Measurements from ENCODE around the gene DAGLB.
A peak's percentile ranks its signal among the peaks of the same experiment; 100 is the strongest.
"Not testable (repeated sequence)": the region's sequence is repeated elsewhere in the genome, so short reads cannot be mapped to it uniquely, and the experiment has no call there.

The DAGLB gene

DNA sequence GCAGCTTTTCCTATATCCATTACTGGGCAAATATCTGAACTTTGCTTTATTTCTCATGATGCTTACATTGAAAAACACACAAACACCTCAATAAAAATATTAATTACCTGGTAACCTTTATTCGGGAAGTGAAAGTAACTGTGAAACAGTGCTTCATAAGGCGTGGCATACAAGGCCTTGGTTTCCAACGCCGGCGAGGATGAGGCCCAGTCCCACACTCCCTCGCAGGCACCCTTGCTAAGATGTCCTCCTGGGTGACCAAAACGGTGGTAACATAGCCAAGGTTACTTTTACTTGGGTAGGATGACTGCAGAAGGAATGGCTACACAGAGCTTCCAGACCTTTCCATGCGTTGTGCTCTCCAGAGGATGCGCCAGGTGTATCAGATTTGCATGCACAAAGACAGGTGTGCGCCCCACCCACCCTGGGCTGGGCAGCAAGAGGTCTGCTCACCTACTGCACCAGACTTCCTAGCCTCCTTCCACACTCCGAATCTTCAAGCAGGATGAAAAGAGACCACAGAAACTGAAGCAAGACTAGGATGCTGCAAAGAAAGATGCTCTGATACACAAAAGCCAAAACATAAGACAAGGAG, 13.3 kb upstream of the DAGLB start:
- peaks cover 43% of the 10 kb centered on the region for H3K36me3 ChIP-seq (ENCODE audit: insufficient read depth, low read length)
- H3K9me3 ChIP-seq (ENCODE audit: insufficient read depth, low read depth, low read length): peaks cover 6% of the 10 kb centered on the region
- no peak overlapping the region for H3K9ac ChIP-seq (ENCODE audit: low read depth, low read length)
- no peaks in the 10 kb centered on the region for H3K27me3 ChIP-seq (ENCODE audit: insufficient read depth, low read length)
- 92% methylated on average over 11 of the region's 11 CpGs for WGBS
- no peak overlapping the region for H3K4me3 ChIP-seq (ENCODE audit: low read length)
- H3K27ac ChIP-seq (ENCODE audit: low read depth, low read length): no peak overlapping the region
- H3K4me1 ChIP-seq (ENCODE audit: insufficient read depth, low read length): no peaks in the 10 kb centered on the region

DNA sequence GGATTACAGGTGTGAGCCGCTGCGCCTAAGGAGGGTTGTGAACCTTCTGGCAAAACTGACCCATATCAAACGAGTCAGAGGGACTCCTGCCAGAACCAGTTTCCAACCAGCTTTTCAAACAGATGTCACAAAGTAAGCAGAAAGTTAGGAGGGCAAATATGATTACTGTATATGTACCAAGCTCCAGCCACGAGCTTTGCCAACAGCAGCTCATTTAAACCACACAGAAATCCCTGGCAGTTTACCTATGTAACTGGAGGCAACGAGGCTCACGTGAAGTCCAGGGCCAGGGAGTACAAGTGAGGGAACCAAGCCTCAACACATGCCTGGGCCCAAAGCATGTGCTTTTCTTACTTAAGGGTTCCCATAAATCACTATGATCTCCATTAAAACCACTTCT, 12.5 kb upstream of the DAGLB start:
- no peak overlapping the region for H3K9ac ChIP-seq (ENCODE audit: low read depth, low read length)
- H3K4me3 ChIP-seq (ENCODE audit: low read length): no peak overlapping the region
- H3K36me3 ChIP-seq (ENCODE audit: insufficient read depth, low read length): peaks cover 35% of the 10 kb centered on the region
- no peaks in the 10 kb centered on the region for H3K4me1 ChIP-seq (ENCODE audit: insufficient read depth, low read length)
- no peaks in the 10 kb centered on the region for H3K27me3 ChIP-seq (ENCODE audit: insufficient read depth, low read length)
- WGBS: 97% methylated on average over 6 of the region's 6 CpGs
- no peak overlapping the region for H3K27ac ChIP-seq (ENCODE audit: low read depth, low read length)
- H3K9me3 ChIP-seq (ENCODE audit: insufficient read depth, low read depth, low read length): no peaks in the 10 kb centered on the region

DNA sequence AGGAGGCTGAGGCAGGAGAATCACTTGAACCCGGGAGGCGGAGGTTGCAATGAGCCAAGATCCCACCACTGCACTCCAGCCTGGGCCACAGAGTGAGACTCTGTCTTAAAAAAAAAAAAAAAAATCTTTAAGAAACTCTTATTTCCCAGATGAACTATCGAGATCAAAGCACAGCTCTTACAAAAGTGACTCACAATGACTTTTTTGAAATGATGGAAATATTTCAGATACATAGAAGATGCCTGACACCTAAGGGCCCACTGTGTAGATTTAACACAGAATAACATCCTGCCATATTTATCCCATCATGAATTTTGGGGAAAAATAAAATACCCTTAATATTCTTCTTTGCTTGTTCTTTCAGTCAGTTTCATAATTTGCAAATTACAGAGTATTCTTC, 10.9 kb upstream of the DAGLB start:
- H3K9me3 ChIP-seq (ENCODE audit: insufficient read depth, low read depth, low read length); H3K9ac ChIP-seq (ENCODE audit: low read depth, low read length); H3K4me1 ChIP-seq (ENCODE audit: insufficient read depth, low read length); H3K27me3 ChIP-seq (ENCODE audit: insufficient read depth, low read length); H3K27ac ChIP-seq (ENCODE audit: low read depth, low read length); H3K4me3 ChIP-seq (ENCODE audit: low read length): not testable (repeated sequence)
- H3K36me3 ChIP-seq (ENCODE audit: insufficient read depth, low read length): peaks cover 30% of the 10 kb centered on the region
- WGBS: 98% methylated on average over 3 of the region's 3 CpGs

DNA sequence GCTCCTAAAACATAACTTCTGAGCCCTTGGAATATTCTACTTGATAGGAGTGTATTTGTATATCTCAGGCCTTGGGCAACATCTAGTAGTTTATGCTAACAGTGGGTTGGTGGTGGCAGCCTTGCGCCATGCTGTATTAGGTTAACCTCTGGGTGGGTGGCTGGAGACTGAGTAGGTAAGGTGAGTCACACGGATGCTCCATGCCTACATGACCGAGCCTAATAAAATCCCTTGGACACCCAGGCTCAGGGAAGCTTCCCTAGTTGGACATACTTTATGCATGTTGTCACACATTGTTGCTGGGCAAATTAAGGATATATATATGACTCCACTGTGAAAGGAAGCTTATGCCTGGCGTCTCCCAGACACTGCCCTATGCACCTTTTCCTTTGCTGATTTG, 6.0 kb upstream of the DAGLB start:
- Histone ChIP-seq H3K9ac (ENCODE audit: low read depth, low read length) (no peak overlapping the region), H3K27ac (ENCODE audit: low read depth, low read length) (no peak overlapping the region), H3K36me3 (ENCODE audit: insufficient read depth, low read length) (no peaks in the 10 kb centered on the region), H3K9me3 (ENCODE audit: insufficient read depth, low read depth, low read length) (no peaks in the 10 kb centered on the region), H3K27me3 (ENCODE audit: insufficient read depth, low read length) (no peaks in the 10 kb centered on the region), H3K4me1 (ENCODE audit: insufficient read depth, low read length) (no peaks in the 10 kb centered on the region), H3K4me3 (ENCODE audit: low read length) (no peak overlapping the region)
- 88% methylated on average over 4 of the region's 4 CpGs for WGBS

DNA sequence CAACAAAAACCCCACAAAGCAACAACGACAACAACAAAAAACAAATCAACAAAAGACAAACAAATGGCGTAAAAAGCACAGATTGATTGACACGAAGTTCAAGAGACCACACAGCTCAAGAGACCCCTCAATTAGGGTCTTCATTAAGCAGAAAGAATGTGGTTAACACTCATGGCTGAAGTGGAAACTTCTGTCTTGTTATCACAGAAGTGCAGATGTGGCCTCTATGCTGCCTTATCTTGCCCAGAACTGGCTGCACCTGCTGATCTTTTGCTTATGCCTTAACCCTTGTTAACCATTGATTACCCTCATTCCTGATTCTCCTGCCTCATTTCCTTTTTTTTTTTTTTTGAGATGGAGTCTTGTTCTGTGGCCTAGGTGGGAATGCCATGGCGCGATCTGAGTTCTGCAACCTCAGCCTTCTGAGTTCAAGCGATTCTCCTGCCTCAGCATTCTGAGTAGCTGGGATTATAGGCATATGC, 3.5 kb upstream of the DAGLB start:
- no peak overlapping the region for H3K4me3 ChIP-seq (ENCODE audit: low read length)
- 94% methylated on average over 6 of the region's 6 CpGs for WGBS
- no peaks in the 10 kb centered on the region for H3K9me3 ChIP-seq (ENCODE audit: insufficient read depth, low read depth, low read length)
- no peaks in the 10 kb centered on the region for H3K4me1 ChIP-seq (ENCODE audit: insufficient read depth, low read length)
- H3K36me3 ChIP-seq (ENCODE audit: insufficient read depth, low read length): no peaks in the 10 kb centered on the region
- no peak overlapping the region for H3K27ac ChIP-seq (ENCODE audit: low read depth, low read length)
- H3K9ac ChIP-seq (ENCODE audit: low read depth, low read length): no peak overlapping the region
- H3K27me3 ChIP-seq (ENCODE audit: insufficient read depth, low read length): no peaks in the 10 kb centered on the region

DNA sequence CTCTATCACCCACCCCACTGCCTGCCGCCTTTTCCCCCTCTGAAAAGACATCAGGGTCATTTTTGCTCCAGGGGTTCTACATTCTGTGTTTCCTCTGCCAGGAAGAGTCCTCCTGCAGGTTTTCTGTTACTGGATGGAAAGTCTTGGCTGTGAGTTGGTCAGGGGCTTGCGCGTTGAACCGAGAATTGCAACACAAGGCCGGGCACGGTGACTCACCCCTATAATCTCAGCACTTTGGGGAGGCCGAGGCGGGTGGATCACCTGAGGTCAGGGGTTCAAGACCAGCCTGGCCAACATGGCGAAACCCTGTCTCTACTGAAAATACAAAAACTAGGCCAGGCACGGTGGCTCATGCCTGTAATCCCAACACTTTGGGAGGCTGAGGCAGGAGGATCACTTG, 2.8 kb upstream of the DAGLB start:
- H3K27me3 ChIP-seq (ENCODE audit: insufficient read depth, low read length); H3K9me3 ChIP-seq (ENCODE audit: insufficient read depth, low read depth, low read length); H3K36me3 ChIP-seq (ENCODE audit: insufficient read depth, low read length); H3K4me3 ChIP-seq (ENCODE audit: low read length); H3K27ac ChIP-seq (ENCODE audit: low read depth, low read length); H3K4me1 ChIP-seq (ENCODE audit: insufficient read depth, low read length); H3K9ac ChIP-seq (ENCODE audit: low read depth, low read length): not testable (repeated sequence)
- WGBS: 98% methylated on average over 9 of the region's 10 CpGs

DNA sequence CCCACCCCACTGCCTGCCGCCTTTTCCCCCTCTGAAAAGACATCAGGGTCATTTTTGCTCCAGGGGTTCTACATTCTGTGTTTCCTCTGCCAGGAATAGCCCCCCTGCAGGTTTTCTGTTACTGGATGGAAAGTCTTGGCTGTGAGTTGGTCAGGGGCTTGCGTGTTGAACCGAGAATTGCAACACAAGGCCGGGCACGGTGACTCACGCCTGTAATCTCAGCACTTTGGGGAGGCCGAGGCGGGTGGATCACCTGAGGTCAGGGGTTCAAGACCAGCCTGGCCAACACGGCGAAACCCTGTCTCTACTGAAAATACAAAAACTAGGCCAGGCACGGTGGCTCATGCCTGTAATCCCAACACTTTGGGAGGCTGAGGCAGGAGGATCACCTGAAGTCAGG, 2.1 kb upstream of the DAGLB start:
- H3K9me3 ChIP-seq (ENCODE audit: insufficient read depth, low read depth, low read length); H3K4me3 ChIP-seq (ENCODE audit: low read length); H3K4me1 ChIP-seq (ENCODE audit: insufficient read depth, low read length); H3K27ac ChIP-seq (ENCODE audit: low read depth, low read length); H3K27me3 ChIP-seq (ENCODE audit: insufficient read depth, low read length); H3K9ac ChIP-seq (ENCODE audit: low read depth, low read length): not testable (repeated sequence)
- 96% methylated on average over 10 of the region's 11 CpGs for WGBS
- H3K36me3 ChIP-seq (ENCODE audit: insufficient read depth, low read length): peaks cover 12% of the 10 kb centered on the region

DNA sequence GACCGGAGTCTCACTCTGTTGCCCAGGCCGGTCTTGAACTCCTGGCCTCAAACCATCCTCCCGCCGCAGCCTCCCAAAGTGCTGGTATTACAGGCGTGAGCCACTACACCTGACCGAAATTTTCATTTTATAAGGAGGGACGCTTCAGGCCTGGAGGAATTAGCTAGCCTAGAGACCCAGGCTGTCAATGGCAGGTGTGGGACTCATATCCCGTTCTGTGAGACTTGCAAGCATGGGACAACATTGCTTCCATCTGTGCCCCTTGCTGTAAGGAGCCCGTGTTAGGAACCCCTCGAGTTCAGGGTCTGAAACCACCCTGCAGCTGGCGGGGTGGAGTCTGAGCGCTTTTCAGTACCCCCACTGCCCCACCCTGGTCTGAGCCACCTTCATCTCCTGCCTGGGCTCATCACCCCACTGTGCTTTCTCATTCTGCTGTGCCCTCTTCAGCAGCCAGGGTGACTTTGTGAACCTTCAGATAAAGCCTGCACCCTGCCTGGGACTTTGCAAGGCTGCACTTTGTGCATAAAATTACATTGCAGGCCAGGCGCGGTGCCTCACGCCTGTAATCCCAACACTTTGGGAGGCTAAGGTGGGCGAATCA, 1.3 kb upstream of the DAGLB start:
- Histone ChIP-seq H3K4me3 (ENCODE audit: low read length) (no peak overlapping the region), H3K9me3 (ENCODE audit: insufficient read depth, low read depth, low read length) (no peaks in the 10 kb centered on the region), H3K27ac (ENCODE audit: low read depth, low read length) (no peak overlapping the region; the same call in 1 of the 2 replicates), H3K27me3 (ENCODE audit: insufficient read depth, low read length) (no peaks in the 10 kb centered on the region), H3K36me3 (ENCODE audit: insufficient read depth, low read length) (peaks cover 20% of the 10 kb centered on the region), H3K4me1 (ENCODE audit: insufficient read depth, low read length) (no peaks in the 10 kb centered on the region), H3K9ac (ENCODE audit: low read depth, low read length) (no peak overlapping the region)
- WGBS: 95% methylated on average over 16 of the region's 16 CpGs

DNA sequence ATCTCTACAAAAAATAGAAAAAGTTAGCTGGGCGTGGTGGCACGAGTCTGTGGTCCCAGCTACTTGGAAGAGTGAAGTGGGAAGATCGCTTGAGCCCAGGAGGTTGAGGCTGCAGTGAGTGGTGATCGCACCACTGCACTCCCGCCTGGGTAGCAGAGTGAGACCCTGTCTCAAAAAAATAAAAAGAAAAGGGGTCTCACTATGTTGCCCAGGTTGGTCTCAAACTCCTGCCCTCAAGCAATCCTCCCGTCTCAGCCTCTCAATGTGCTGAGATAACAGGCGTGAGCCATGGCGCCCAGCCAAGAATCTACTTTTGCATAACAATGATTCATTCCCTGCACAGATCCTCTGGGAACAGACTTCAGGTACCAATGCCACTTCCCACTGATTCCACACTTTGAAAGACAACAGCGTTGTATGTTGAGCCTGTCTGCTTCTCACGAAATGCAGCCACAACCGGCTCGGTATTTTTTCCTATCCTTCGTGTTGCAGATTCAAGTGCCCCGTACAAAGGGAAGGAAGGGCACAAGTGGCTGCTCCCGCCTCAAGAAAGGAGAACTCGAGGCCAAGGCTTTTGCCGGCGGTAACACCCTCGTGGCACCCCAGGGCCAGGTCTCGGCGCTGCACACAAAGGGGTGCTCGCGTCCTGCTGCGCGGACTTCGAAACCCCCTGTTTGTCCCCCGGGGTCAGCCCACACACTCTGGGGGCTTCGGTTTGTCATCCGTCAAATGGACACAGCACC, 745 bp downstream of the DAGLB start:
- Histone ChIP-seq H3K36me3 (ENCODE audit: insufficient read depth, low read length) (peaks cover 37% of the 10 kb centered on the region), H3K4me3 (ENCODE audit: low read length) (peak overlapping the region; percentile 81), H3K9me3 (ENCODE audit: insufficient read depth, low read depth, low read length) (no peaks in the 10 kb centered on the region), H3K27me3 (ENCODE audit: insufficient read depth, low read length) (no peaks in the 10 kb centered on the region), H3K9ac (ENCODE audit: low read depth, low read length) (peak overlapping the region; percentile 88), H3K27ac (ENCODE audit: low read depth, low read length) (peak overlapping the region; percentile 98), H3K4me1 (ENCODE audit: insufficient read depth, low read length) (no peaks in the 10 kb centered on the region)
- WGBS: 17% methylated on average over 29 of the region's 29 CpGs

DNA sequence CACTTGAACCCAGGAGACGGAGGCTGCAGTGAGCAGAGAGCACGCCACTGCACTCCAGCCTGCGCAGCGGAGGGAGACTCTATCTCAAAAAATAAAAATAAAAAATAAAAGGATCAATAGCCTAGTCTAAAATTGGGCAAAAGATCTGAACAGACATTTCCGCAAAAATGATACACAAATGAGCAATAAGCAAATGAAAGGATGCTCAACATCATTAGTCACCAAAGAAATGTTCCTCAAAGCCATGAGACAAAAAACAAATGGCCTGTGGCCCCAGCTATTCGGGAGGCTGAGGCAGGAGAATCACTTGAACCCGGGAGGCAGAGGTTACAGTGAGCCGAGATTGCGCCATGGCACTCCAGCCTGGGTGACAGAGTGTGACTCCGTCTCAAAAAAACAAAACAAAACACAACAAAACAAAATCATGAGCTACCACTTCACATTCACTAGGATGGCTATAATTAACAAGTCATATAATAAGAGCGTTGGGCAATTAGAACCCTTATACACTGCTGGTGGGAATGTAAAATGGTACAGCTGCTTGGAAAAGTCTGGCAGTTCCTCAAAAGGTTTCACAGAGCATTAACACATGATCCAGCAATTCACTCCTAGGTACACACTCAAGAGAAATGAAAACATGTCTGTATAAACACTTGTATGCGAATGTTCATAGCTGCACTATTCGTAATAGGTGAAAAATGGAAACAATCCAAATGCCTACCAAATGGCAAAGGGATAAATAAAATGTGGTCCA, 3.1 kb downstream of the DAGLB start:
- Histone ChIP-seq H3K27ac (ENCODE audit: low read depth, low read length) (no peak overlapping the region), H3K36me3 (ENCODE audit: insufficient read depth, low read length) (peaks cover 43% of the 10 kb centered on the region), H3K27me3 (ENCODE audit: insufficient read depth, low read length) (no peaks in the 10 kb centered on the region), H3K4me1 (ENCODE audit: insufficient read depth, low read length) (no peaks in the 10 kb centered on the region), H3K9me3 (ENCODE audit: insufficient read depth, low read depth, low read length) (no peaks in the 10 kb centered on the region), H3K9ac (ENCODE audit: low read depth, low read length) (no peak overlapping the region), H3K4me3 (ENCODE audit: low read length) (no peak overlapping the region)
- WGBS: 98% methylated on average over 12 of the region's 13 CpGs

DNA sequence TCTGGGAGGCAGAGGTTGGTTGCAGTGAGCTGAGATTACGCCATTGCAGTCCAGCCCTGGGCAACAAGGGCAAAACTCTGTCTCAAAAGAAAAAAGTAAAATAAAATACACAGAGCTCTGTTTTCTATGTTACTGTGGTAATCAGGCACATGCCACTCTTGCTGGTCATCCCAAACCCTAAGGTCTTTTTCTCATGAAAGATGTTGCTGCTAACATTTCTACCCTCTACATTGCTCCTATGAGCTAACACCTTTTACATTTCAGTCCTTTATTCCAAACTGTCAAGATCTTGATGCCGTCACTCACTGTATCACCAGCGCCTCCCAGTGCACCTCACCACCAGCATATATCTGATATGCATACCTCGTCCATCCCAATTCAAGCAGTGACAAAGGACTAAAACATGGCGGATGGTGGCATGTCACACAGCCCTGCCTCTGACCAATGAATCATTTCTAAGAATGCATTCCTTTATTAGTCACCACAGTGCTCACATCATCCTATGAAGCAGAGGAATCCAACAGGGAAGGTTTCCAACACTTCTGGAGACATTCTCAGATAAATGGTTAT, 4.3 kb downstream of the DAGLB start:
- H3K9ac ChIP-seq (ENCODE audit: low read depth, low read length): no peak overlapping the region
- peaks cover 43% of the 10 kb centered on the region for H3K36me3 ChIP-seq (ENCODE audit: insufficient read depth, low read length)
- H3K4me1 ChIP-seq (ENCODE audit: insufficient read depth, low read length): no peaks in the 10 kb centered on the region
- H3K9me3 ChIP-seq (ENCODE audit: insufficient read depth, low read depth, low read length): no peaks in the 10 kb centered on the region
- no peak overlapping the region for H3K4me3 ChIP-seq (ENCODE audit: low read length)
- no peaks in the 10 kb centered on the region for H3K27me3 ChIP-seq (ENCODE audit: insufficient read depth, low read length)
- WGBS: 94% methylated on average over 5 of the region's 5 CpGs
- H3K27ac ChIP-seq (ENCODE audit: low read depth, low read length): no peak overlapping the region

Data from HUES64 (cell line).